HEK293 (cell line): ENCODE measurements around the gene CLEC19A.

Experiments
- CTCF ChIA-PET: fragments of 350-600 bp; formaldehyde crosslinking; extraction: SDS; loops from one replicate; lab custom pipeline; 2021; ENCODE audit warnings: antibody characterized with exemption; lab: Yijun Ruan, JAX
- POLR2A ChIA-PET: fragments of 300-600 bp; formaldehyde crosslinking; extraction: SDS; loops from one replicate; lab custom pipeline; 2020; ENCODE audit warnings: antibody characterized with exemption, inconsistent platforms; lab: Yijun Ruan, JAX
- H3K27ac ChIP-seq: fragments of 200-500 bp; sonication (Bioruptor generic); 2 replicates; pipeline ENCODE4 v1.5.1; 2014; ENCODE audit warnings: low read depth, low read length, control low read depth, inconsistent platforms; ENCODE audit errors: extremely low read depth
- H3K36me3 ChIP-seq, 2 experiments: fragments of 200-500 bp in 1 of 2; sonication (Bioruptor generic) in 1 of 2; 1 replicate in 1 of 2; 2 replicates in 1 of 2; pipeline ENCODE4 v1.5.1; 2014 to 2017; ENCODE audit warnings: inconsistent platforms in 2 of 2, low read length in 2 of 2; ENCODE audit not compliant: control insufficient read depth in 2 of 2, insufficient read depth in 1 of 2
- H3K4me1 ChIP-seq: fragments of 200-500 bp; sonication (Bioruptor generic); 2 replicates; pipeline ENCODE4 v1.5.1; 2014; ENCODE audit warnings: mild to moderate bottlenecking, low read length, inconsistent platforms; ENCODE audit not compliant: control insufficient read depth, insufficient read depth
- H3K4me3 ChIP-seq: 2 replicates; pipeline ENCODE4 v1.5.1; 2011; ENCODE audit warnings: low read depth, mild to moderate bottlenecking, control low read depth, low read length, moderate library complexity
- H3K9me3 ChIP-seq: fragments of 200-500 bp; sonication (Bioruptor generic); 2 replicates; pipeline ENCODE4 v1.5.1; 2014; ENCODE audit warnings: low read depth, low read length, inconsistent platforms; ENCODE audit not compliant: control insufficient read depth, insufficient read depth
- SP2 ChIP-seq: fragments of 450-650 bp; formaldehyde crosslinking; IDR thresholded peaks from 2 replicates; pipeline ENCODE4 v1.5.1; 2016; ENCODE audit warnings: missing biosample characterization, missing genetic modification characterization
- SP7 ChIP-seq: fragments of 450-650 bp; formaldehyde crosslinking; IDR thresholded peaks from 2 replicates; pipeline ENCODE4 v1.5.1; 2016; ENCODE audit warnings: missing biosample characterization, missing genetic modification characterization
- TRIM28 ChIP-seq: IDR thresholded peaks from 2 replicates; pipeline ENCODE4 v1.6.1; 2011; ENCODE audit warnings: low read length, control low read depth, borderline replicate concordance
- YY2 ChIP-seq: fragments of 450-650 bp; formaldehyde crosslinking; IDR thresholded peaks from 2 replicates; pipeline ENCODE4 v1.5.1; 2016; ENCODE audit warnings: missing biosample characterization, missing genetic modification characterization
- ZBTB20 ChIP-seq: fragments of 450-650 bp; formaldehyde crosslinking; IDR thresholded peaks from 2 replicates; pipeline ENCODE4 v1.5.1; 2016; ENCODE audit warnings: missing biosample characterization, missing genetic modification characterization
- ZBTB21 ChIP-seq: fragments of 450-650 bp; formaldehyde crosslinking; IDR thresholded peaks from 2 replicates; pipeline ENCODE4 v1.5.1; 2017; ENCODE audit warnings: missing biosample characterization, missing genetic modification characterization
- ZNF132 ChIP-seq: fragments of 450-650 bp; formaldehyde crosslinking; IDR thresholded peaks from 2 replicates; pipeline ENCODE4 v1.5.1; 2017; ENCODE audit warnings: missing biosample characterization, missing genetic modification characterization, borderline replicate concordance
- ZNF16 ChIP-seq: fragments of 450-650 bp; formaldehyde crosslinking; IDR thresholded peaks from 2 replicates; pipeline ENCODE4 v1.5.1; 2016; ENCODE audit warnings: low read depth, missing biosample characterization, missing genetic modification characterization
- ZNF221 ChIP-seq: fragments of 450-650 bp; formaldehyde crosslinking; IDR thresholded peaks from 2 replicates; pipeline ENCODE4 v1.5.1; 2017; ENCODE audit warnings: missing biosample characterization, missing genetic modification characterization, borderline replicate concordance
- ZNF248 ChIP-seq: fragments of 450-650 bp; formaldehyde crosslinking; IDR thresholded peaks from 2 replicates; pipeline ENCODE4 v1.5.1; 2017; ENCODE audit warnings: missing biosample characterization, missing genetic modification characterization
- ZNF404 ChIP-seq: fragments of 450-650 bp; formaldehyde crosslinking; IDR thresholded peaks from 2 replicates; pipeline ENCODE4 v1.5.1; 2017; ENCODE audit warnings: missing biosample characterization, missing genetic modification characterization
- ZNF514 ChIP-seq: fragments of 450-650 bp; formaldehyde crosslinking; IDR thresholded peaks from 2 replicates; pipeline ENCODE4 v1.5.1; 2016; ENCODE audit warnings: missing biosample characterization, missing genetic modification characterization
- ZNF548 ChIP-seq: fragments of 450-650 bp; formaldehyde crosslinking; IDR thresholded peaks from 2 replicates; pipeline ENCODE4 v1.5.1; 2016; ENCODE audit warnings: missing biosample characterization, missing genetic modification characterization
- ZNF600 ChIP-seq: fragments of 450-650 bp; formaldehyde crosslinking; IDR thresholded peaks from 2 replicates; pipeline ENCODE4 v1.5.1; 2016; ENCODE audit warnings: missing biosample characterization, missing genetic modification characterization
- ZNF677 ChIP-seq: fragments of 450-650 bp; IDR thresholded peaks from 2 replicates; pipeline ENCODE4 v1.5.0; 2018; ENCODE audit warnings: missing biosample characterization, mild to moderate bottlenecking, missing genetic modification characterization, moderate library complexity
- TF ChIP-seq, protein P1 (sequence below): fragments of 450-650 bp; formaldehyde crosslinking; IDR thresholded peaks from 2 replicates; pipeline ENCODE4 v1.5.1; 2016; ENCODE audit warnings: missing biosample characterization, missing genetic modification characterization
- TF ChIP-seq, protein P2 (sequence below): fragments of 450-650 bp; formaldehyde crosslinking; IDR thresholded peaks from 2 replicates; pipeline ENCODE4 v1.5.1; 2016; ENCODE audit warnings: missing biosample characterization, missing genetic modification characterization, low read depth
- TF ChIP-seq, protein P3 (sequence below): fragments of 450-650 bp; formaldehyde crosslinking; IDR thresholded peaks from 2 replicates; pipeline ENCODE4 v1.5.1; 2016; ENCODE audit warnings: missing biosample characterization, missing genetic modification characterization
- TF ChIP-seq, protein P4 (sequence below): fragments of 450-650 bp; formaldehyde crosslinking; IDR thresholded peaks from 2 replicates; pipeline ENCODE4 v1.5.1; 2017; ENCODE audit warnings: missing biosample characterization, missing genetic modification characterization
- TF ChIP-seq, protein P5 (sequence below): fragments of 450-650 bp; formaldehyde crosslinking; IDR thresholded peaks from 2 replicates; pipeline ENCODE4 v1.5.1; 2016; ENCODE audit warnings: missing biosample characterization, missing genetic modification characterization, borderline replicate concordance

Gene CLEC19A

DNA sequence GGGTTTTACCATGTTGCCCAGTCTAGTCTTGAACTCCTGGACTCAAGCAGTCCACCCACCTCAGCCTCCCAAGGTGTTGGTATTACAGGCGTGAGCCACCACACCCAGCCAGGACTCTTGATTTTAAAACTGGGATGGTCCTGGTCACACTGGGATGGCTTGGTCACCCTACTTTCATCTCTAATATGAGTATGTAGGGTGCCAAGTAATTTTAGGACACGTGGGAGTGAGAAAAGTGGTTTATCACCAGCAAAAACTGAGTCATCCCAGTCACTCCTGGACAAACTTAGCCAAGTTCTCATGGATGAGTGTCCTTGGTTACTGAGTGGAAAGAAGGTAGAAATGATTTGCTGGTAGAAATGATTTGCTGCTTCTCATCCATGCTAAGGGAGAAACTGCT lies 9.9 kb downstream of the CLEC19A start (continued):
- TF ChIP-seq, protein P1, sequence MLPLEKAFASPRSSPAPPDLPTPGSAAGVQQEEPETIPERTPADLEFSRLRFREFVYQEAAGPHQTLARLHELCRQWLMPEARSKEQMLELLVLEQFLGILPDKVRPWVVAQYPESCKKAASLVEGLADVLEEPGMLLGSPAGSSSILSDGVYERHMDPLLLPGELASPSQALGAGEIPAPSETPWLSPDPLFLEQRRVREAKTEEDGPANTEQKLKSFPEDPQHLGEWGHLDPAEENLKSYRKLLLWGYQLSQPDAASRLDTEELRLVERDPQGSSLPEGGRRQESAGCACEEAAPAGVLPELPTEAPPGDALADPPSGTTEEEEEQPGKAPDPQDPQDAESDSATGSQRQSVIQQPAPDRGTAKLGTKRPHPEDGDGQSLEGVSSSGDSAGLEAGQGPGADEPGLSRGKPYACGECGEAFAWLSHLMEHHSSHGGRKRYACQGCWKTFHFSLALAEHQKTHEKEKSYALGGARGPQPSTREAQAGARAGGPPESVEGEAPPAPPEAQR (tag by site-specific recombination), result no peak

DNA sequence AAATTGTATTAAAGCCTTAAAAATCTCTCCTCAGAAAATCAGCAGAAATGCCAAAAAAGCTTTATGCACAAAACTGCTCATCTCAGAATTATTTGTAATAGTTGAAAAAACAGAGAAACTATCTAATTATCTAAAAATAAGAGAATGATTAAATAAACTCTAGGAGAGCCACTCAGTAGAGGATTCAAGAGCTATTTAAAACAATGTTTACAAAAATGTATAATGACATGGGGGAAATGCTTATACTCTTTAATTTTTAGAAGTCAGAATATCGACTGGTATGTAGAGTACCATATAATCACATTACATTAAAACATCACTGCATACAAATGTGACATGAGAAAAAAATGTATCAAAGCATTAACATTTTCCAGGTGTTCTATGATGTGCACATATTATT lies 11.9 kb downstream of the CLEC19A start:
- H3K9me3 ChIP-seq, result no peaks in the 10 kb centered on the region
- no peaks in the 10 kb centered on the region for H3K36me3 ChIP-seq
- H3K4me1 ChIP-seq, result no peaks in the 10 kb centered on the region
- CTCF ChIA-PET, result interaction anchor here (0.6 to 1.4 kb wide), 2 partner anchors 205 to 314 kb away, joined by 3 to 4 read pairs; partner anchors contain the start of gene TMC7
- TF ChIP-seq, protein P2, sequence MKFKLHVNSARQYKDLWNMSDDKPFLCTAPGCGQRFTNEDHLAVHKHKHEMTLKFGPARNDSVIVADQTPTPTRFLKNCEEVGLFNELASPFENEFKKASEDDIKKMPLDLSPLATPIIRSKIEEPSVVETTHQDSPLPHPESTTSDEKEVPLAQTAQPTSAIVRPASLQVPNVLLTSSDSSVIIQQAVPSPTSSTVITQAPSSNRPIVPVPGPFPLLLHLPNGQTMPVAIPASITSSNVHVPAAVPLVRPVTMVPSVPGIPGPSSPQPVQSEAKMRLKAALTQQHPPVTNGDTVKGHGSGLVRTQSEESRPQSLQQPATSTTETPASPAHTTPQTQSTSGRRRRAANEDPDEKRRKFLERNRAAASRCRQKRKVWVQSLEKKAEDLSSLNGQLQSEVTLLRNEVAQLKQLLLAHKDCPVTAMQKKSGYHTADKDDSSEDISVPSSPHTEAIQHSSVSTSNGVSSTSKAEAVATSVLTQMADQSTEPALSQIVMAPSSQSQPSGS, result no peak
- TF ChIP-seq YY2 (tag by site-specific recombination), result no peak
- TF ChIP-seq ZNF404 (tag by site-specific recombination), result no peak
- no peak for TF ChIP-seq ZNF677
- no peak for TF ChIP-seq ZBTB21 (tag by site-specific recombination)
- H3K27ac ChIP-seq, result no peak overlapping the region
- POLR2A ChIA-PET, result no interaction called here
- no peak overlapping the region for H3K4me3 ChIP-seq

DNA sequence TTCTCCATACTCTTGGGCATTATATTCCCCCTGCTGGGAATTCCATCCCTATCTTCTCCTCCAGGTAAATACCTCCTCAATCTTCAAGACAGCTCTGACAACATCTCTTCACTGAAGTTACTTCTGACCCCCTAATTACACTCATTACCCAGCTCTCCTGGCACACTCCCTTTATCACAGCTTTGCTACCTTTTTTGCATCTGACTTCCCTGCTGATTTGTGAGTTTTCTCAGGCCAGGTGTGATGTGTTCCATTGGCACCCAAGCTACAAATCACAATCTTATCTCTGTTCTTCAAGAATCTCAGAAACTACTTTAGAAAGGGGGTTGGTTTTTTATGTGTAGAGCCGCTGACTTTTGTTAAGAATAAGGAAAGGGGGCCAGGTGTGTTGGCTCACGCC lies 14.0 kb downstream of the CLEC19A start:
- POLR2A ChIA-PET, result no interaction called here
- no peak overlapping the region for H3K27ac ChIP-seq
- no peaks in the 10 kb centered on the region for H3K9me3 ChIP-seq
- CTCF ChIA-PET, result no interaction called here
- H3K36me3 ChIP-seq, result no peaks in the 10 kb centered on the region
- H3K4me1 ChIP-seq, result no peaks in the 10 kb centered on the region
- H3K4me3 ChIP-seq, result no peak overlapping the region
- TF ChIP-seq ZNF16 (tag by site-specific recombination) (no peak), ZNF600 (tag by site-specific recombination) (no peak), ZNF548 (tag by site-specific recombination) (no peak), ZBTB20 (tag by site-specific recombination) (no peak), TRIM28 (no peak), ZNF221 (no peak), SP7 (tag by site-specific recombination) (no peak), SP2 (tag by site-specific recombination) (no peak), ZNF248 (tag by site-specific recombination) (no peak), ZNF132 (tag by site-specific recombination) (no peak), ZNF514 (no peak)
- TF ChIP-seq, protein P3, sequence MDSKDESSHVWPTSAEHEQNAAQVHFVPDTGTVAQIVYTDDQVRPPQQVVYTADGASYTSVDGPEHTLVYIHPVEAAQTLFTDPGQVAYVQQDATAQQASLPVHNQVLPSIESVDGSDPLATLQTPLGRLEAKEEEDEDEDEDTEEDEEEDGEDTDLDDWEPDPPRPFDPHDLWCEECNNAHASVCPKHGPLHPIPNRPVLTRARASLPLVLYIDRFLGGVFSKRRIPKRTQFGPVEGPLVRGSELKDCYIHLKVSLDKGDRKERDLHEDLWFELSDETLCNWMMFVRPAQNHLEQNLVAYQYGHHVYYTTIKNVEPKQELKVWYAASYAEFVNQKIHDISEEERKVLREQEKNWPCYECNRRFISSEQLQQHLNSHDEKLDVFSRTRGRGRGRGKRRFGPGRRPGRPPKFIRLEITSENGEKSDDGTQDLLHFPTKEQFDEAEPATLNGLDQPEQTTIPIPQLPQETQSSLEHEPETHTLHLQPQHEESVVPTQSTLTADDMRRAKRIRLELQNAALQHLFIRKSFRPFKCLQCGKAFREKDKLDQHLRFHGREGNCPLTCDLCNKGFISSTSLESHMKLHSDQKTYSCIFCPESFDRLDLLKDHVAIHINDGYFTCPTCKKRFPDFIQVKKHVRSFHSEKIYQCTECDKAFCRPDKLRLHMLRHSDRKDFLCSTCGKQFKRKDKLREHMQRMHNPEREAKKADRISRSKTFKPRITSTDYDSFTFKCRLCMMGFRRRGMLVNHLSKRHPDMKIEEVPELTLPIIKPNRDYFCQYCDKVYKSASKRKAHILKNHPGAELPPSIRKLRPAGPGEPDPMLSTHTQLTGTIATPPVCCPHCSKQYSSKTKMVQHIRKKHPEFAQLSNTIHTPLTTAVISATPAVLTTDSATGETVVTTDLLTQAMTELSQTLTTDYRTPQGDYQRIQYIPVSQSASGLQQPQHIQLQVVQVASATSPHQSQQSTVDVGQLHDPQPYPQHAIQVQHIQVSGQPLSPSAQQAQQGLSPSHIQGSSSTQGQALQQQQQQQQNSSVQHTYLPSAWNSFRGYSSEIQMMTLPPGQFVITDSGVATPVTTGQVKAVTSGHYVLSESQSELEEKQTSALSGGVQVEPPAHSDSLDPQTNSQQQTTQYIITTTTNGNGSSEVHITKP, result no peak
- TF ChIP-seq, protein P4, sequence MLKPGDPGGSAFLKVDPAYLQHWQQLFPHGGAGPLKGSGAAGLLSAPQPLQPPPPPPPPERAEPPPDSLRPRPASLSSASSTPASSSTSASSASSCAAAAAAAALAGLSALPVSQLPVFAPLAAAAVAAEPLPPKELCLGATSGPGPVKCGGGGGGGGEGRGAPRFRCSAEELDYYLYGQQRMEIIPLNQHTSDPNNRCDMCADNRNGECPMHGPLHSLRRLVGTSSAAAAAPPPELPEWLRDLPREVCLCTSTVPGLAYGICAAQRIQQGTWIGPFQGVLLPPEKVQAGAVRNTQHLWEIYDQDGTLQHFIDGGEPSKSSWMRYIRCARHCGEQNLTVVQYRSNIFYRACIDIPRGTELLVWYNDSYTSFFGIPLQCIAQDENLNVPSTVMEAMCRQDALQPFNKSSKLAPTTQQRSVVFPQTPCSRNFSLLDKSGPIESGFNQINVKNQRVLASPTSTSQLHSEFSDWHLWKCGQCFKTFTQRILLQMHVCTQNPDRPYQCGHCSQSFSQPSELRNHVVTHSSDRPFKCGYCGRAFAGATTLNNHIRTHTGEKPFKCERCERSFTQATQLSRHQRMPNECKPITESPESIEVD (tag by site-specific recombination), result no peak
- TF ChIP-seq, protein P5, sequence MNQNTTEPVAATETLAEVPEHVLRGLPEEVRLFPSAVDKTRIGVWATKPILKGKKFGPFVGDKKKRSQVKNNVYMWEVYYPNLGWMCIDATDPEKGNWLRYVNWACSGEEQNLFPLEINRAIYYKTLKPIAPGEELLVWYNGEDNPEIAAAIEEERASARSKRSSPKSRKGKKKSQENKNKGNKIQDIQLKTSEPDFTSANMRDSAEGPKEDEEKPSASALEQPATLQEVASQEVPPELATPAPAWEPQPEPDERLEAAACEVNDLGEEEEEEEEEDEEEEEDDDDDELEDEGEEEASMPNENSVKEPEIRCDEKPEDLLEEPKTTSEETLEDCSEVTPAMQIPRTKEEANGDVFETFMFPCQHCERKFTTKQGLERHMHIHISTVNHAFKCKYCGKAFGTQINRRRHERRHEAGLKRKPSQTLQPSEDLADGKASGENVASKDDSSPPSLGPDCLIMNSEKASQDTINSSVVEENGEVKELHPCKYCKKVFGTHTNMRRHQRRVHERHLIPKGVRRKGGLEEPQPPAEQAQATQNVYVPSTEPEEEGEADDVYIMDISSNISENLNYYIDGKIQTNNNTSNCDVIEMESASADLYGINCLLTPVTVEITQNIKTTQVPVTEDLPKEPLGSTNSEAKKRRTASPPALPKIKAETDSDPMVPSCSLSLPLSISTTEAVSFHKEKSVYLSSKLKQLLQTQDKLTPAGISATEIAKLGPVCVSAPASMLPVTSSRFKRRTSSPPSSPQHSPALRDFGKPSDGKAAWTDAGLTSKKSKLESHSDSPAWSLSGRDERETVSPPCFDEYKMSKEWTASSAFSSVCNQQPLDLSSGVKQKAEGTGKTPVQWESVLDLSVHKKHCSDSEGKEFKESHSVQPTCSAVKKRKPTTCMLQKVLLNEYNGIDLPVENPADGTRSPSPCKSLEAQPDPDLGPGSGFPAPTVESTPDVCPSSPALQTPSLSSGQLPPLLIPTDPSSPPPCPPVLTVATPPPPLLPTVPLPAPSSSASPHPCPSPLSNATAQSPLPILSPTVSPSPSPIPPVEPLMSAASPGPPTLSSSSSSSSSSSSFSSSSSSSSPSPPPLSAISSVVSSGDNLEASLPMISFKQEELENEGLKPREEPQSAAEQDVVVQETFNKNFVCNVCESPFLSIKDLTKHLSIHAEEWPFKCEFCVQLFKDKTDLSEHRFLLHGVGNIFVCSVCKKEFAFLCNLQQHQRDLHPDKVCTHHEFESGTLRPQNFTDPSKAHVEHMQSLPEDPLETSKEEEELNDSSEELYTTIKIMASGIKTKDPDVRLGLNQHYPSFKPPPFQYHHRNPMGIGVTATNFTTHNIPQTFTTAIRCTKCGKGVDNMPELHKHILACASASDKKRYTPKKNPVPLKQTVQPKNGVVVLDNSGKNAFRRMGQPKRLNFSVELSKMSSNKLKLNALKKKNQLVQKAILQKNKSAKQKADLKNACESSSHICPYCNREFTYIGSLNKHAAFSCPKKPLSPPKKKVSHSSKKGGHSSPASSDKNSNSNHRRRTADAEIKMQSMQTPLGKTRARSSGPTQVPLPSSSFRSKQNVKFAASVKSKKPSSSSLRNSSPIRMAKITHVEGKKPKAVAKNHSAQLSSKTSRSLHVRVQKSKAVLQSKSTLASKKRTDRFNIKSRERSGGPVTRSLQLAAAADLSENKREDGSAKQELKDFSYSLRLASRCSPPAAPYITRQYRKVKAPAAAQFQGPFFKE (tag by site-specific recombination), result no peak
